K562 (cell line): ENCODE measurements around the gene STK11. TPM values are rescaled to one million over a fixed set of nuclear protein-coding genes. Genes with fewer than 3 reads are reported as not detected.
A peak's percentile ranks its signal among the peaks of the same experiment; 100 is the strongest.

Experiments used
- ARID3B ChIP-seq: fragments of 250-450 bp; sonication (Bioruptor Pico); IDR thresholded peaks from 2 replicates; pipeline ENCODE4 v1.4.0; 2020; ENCODE audit warnings: borderline replicate concordance
- BACH1 ChIP-seq: fragments of 200-800 bp; sonication (Bioruptor generic); IDR thresholded peaks from 2 replicates; pipeline ENCODE4 v1.6.1; 2016; ENCODE audit warnings: missing genetic modification characterization, missing compliant biosample characterization
- BCL6 ChIP-seq: fragments of 250-450 bp; sonication (Bioruptor Pico); IDR thresholded peaks from 2 replicates; pipeline ENCODE4 v1.4.0; 2020
- CTBP1 ChIP-seq: fragments of 450-650 bp; IDR thresholded peaks from 2 replicates; pipeline ENCODE4 v1.6.1; 2016; ENCODE audit warnings: borderline replicate concordance
- CTCFL ChIP-seq: IDR thresholded peaks from 2 replicates; pipeline ENCODE4 v1.6.1; 2011; ENCODE audit warnings: borderline replicate concordance, low read depth, mild to moderate bottlenecking, moderate library complexity, low read length; ENCODE audit not compliant: insufficient read depth, poor library complexity, severe bottlenecking
- E2F3 ChIP-seq: fragments of 250-450 bp; sonication (Bioruptor Pico); IDR thresholded peaks from 2 replicates; pipeline ENCODE4 v1.4.0; 2020; ENCODE audit warnings: mild to moderate bottlenecking
- ETV5 ChIP-seq: sonication (generic); formaldehyde crosslinking; IDR thresholded peaks from 2 replicates; pipeline ENCODE4 v1.4.0; 2020; ENCODE audit warnings: low read depth, mild to moderate bottlenecking, missing genetic modification reagents
- FOXJ2 ChIP-seq: fragments of 200-800 bp; sonication (Bioruptor generic); IDR thresholded peaks from 2 replicates; pipeline ENCODE4 v1.6.1; 2016; ENCODE audit warnings: missing genetic modification characterization, missing compliant biosample characterization
- FOXK1 ChIP-seq: sonication (generic); formaldehyde crosslinking; IDR thresholded peaks from 2 replicates; pipeline ENCODE4 v1.8.0; 2022; ENCODE audit warnings: missing genetic modification reagents, mild to moderate bottlenecking, borderline replicate concordance
- GATAD2A ChIP-seq: fragments of 450-650 bp; IDR thresholded peaks from 2 replicates; pipeline ENCODE4 v1.6.1; 2017
- NR2F6 ChIP-seq: fragments of 450-650 bp; formaldehyde crosslinking; IDR thresholded peaks from 2 replicates; pipeline ENCODE4 v1.4.0; 2020; ENCODE audit warnings: mild to moderate bottlenecking
- PTTG1 ChIP-seq: fragments of 450-650 bp; IDR thresholded peaks from 2 replicates; pipeline ENCODE4 v1.6.1; 2016; ENCODE audit warnings: low read depth, mild to moderate bottlenecking, missing genetic modification characterization, missing compliant biosample characterization
- SAFB ChIP-seq: fragments of 200-400 bp; formaldehyde crosslinking; IDR thresholded peaks from 2 replicates; pipeline ENCODE4 v1.6.1; 2017; ENCODE audit warnings: low read depth, low read length, borderline replicate concordance
- SMARCA4 ChIP-seq: fragments of 450-650 bp; IDR thresholded peaks from 2 replicates; pipeline ENCODE4 v1.6.1; 2016
- TAF1 ChIP-seq: IDR thresholded peaks from 2 replicates; pipeline ENCODE4 v1.6.1; 2011; ENCODE audit warnings: mild to moderate bottlenecking, low read length, moderate library complexity; ENCODE audit not compliant: insufficient read depth, control insufficient read depth, severe bottlenecking; ENCODE audit errors: extremely low read depth
- TARDBP ChIP-seq: fragments of 450-650 bp; IDR thresholded peaks from 2 replicates; pipeline ENCODE4 v1.6.1; 2016
- TCF7 ChIP-seq: sonication (generic); IDR thresholded peaks from 2 replicates; pipeline ENCODE4 v1.6.1; 2016; ENCODE audit warnings: antibody characterized with exemption, borderline replicate concordance
- WHSC1 ChIP-seq: IDR thresholded peaks from one replicate; pipeline ENCODE4 v1.6.1; 2012; ENCODE audit warnings: low read length, control low read depth, inconsistent platforms
- ZC3H8 ChIP-seq: fragments of 450-650 bp; IDR thresholded peaks from 2 replicates; pipeline ENCODE4 v1.6.1; 2017
- ZFP30 ChIP-seq: fragments of 250-450 bp; sonication (Bioruptor Pico); IDR thresholded peaks from 2 replicates; pipeline ENCODE4 v1.8.0; 2022; ENCODE audit warnings: moderate library complexity, mild to moderate bottlenecking, inconsistent platforms, borderline replicate concordance
- ZNF133 ChIP-seq: fragments of 250-450 bp; sonication (Bioruptor Pico); IDR thresholded peaks from 2 replicates; pipeline ENCODE4 v1.4.0; 2020; ENCODE audit warnings: mild to moderate bottlenecking
- ZNF174 ChIP-seq: fragments of 250-450 bp; sonication (Bioruptor Pico); IDR thresholded peaks from 2 replicates; pipeline ENCODE4 v1.4.0; 2020; ENCODE audit warnings: mild to moderate bottlenecking
- ZNF311 ChIP-seq: fragments of 250-450 bp; sonication (Bioruptor Pico); IDR thresholded peaks from 2 replicates; pipeline ENCODE4 v1.4.0; 2020; ENCODE audit warnings: mild to moderate bottlenecking, moderate library complexity
- ZNF507 ChIP-seq: conservative IDR thresholded peaks from 2 replicates; pipeline ENCODE4 v1.6.1; 2017; ENCODE audit warnings: missing genetic modification characterization, missing compliant biosample characterization
- ZNF695 ChIP-seq: fragments of 450-650 bp; formaldehyde crosslinking; IDR thresholded peaks from 2 replicates; pipeline ENCODE4 v1.4.0; 2020; ENCODE audit warnings: mild to moderate bottlenecking, moderate library complexity
- ZNF696 ChIP-seq: fragments of 250-450 bp; sonication (Bioruptor Pico); conservative IDR thresholded peaks from 2 replicates; pipeline ENCODE4 v1.4.0; 2020; ENCODE audit warnings: mild to moderate bottlenecking, moderate library complexity
- ZNF707 ChIP-seq: fragments of 250-450 bp; sonication (Bioruptor Pico); conservative IDR thresholded peaks from 2 replicates; pipeline ENCODE4 v1.8.0; 2022; ENCODE audit warnings: inconsistent platforms, mild to moderate bottlenecking, moderate library complexity
- polyA plus RNA-seq, 8 experiments: library from polyadenylated mRNA; depleted of rRNA in 4 of 8; stranded (reverse) in 5 of 8; unstranded in 3 of 8; fragments of >200 nt; fragmentation: Nextera tagmentation in 2 of 8; fragmentation: Illumina TruSeq in 1 of 8; extraction: Ambion mirVana in 2 of 8; extraction: Trizol in 1 of 8; gene quantifications; 2 replicates each; pipeline versions ENCODE4 v1.2.1 to v1.2.3, GENCODE V29; 2011 to 2014; ENCODE audit warnings: inconsistent platforms in 1 of 8, missing spikeins in 1 of 8
- total RNA-seq, 7 experiments: library from RNA; depleted of rRNA in 6 of 7; stranded (reverse); fragments of >200 nt in 6 of 7; fragmentation: Illumina TruSeq in 2 of 7; extraction: Trizol in 2 of 7; gene quantifications; 2 replicates each; pipeline versions ENCODE4 v1.2.1 to v1.2.3, GENCODE V29; 2011 to 2021; ENCODE audit warnings: low replicate concordance in 1 of 7
- TF ChIP-seq, protein P1 (sequence below): fragments of 450-650 bp; formaldehyde crosslinking; IDR thresholded peaks from 2 replicates; pipeline ENCODE4 v1.4.0; 2022; ENCODE audit warnings: mild to moderate bottlenecking, moderate library complexity

The STK11 gene
- total and polyA plus RNA-seq, 9 of the 15 experiments (the other 6 are each of a cell fraction or from before 2014, with no cell fraction given), result 0.15 to 96.5 (median 31.7) TPM

DNA sequence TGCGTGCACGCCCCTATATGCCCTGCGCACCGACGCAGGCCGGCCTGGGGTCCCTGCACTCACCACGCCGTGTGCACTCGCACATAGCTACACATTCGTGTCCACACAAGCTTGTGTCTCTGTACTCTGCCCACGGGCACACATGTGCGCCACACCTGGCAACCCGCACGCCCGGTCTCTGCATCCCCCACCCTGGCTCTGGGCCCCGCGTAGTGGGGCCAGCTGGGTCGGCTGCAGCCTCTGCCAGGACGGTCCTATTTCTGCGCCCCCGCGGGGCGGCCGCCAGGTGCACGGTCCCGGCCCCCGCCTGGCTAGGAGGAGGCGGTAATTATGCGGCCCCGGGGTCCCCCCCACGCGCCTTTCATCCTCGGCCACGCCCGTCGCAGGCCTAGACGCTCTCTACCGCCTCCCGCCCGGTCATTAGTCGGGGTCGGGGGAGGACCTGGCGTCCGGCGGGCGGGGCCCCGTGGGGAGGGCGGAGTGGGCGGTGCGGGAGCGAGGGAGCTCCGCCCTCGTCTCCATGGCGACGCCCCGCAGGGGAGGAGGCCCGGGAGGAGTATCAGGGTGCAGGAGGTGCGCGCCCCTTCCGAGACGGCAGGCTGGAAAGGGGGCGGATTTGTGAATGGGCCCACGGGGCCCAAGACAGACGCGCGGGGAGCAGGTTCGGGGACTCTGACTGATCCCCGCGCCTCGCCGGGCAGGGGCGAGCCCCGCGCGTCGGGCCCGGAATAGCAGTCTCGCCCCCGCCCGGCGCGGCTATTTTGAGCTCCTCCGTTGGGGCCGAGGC, 60.7 kb downstream of the STK11 start (continued):
- no peak for TF ChIP-seq TAF1
- no peak; the same call in 1 of the 2 replicates for TF ChIP-seq FOXK1 (CRISPR knock-in tag)
- TF ChIP-seq ZNF695 (CRISPR knock-in tag), result no peak
- peak; percentile 55; the same call in 1 of the 2 replicates for TF ChIP-seq ETV5 (CRISPR knock-in tag)
- no peak for TF ChIP-seq ZNF696 (CRISPR knock-in tag)
- 0 out of 2 replicates have a peak, but pooled peaks have one; percentile 14 for TF ChIP-seq GATAD2A
- no peak for TF ChIP-seq E2F3
- no peak for TF ChIP-seq ZNF174 (CRISPR knock-in tag)
- no peak for TF ChIP-seq ZNF707 (CRISPR knock-in tag)
- no peak for TF ChIP-seq CTCFL
- TF ChIP-seq TCF7, result peak; percentile 96
- no peak for TF ChIP-seq TARDBP
- TF ChIP-seq ARID3B (CRISPR knock-in tag), result no peak
- no peak for TF ChIP-seq ZNF133 (CRISPR knock-in tag)
- TF ChIP-seq PTTG1 (tag), result no peak
- TF ChIP-seq CTBP1, result peak; percentile 13; the same call in 1 of the 2 replicates
- TF ChIP-seq BACH1, result no peak
- TF ChIP-seq SAFB, result no peak
- TF ChIP-seq ZNF311 (CRISPR knock-in tag), result no peak
- no peak for TF ChIP-seq ZC3H8
- no peak for TF ChIP-seq ZNF507 (tag)
- no peak for TF ChIP-seq WHSC1
- no peak for TF ChIP-seq FOXJ2 (tag)
- TF ChIP-seq NR2F6 (CRISPR knock-in tag), result no peak
- TF ChIP-seq, protein P1, sequence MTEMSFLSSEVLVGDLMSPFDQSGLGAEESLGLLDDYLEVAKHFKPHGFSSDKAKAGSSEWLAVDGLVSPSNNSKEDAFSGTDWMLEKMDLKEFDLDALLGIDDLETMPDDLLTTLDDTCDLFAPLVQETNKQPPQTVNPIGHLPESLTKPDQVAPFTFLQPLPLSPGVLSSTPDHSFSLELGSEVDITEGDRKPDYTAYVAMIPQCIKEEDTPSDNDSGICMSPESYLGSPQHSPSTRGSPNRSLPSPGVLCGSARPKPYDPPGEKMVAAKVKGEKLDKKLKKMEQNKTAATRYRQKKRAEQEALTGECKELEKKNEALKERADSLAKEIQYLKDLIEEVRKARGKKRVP (CRISPR knock-in tag), result no peak
- no peak for TF ChIP-seq BCL6 (CRISPR knock-in tag)
- TF ChIP-seq SMARCA4, result no peak; the same call in 1 of the 2 replicates
- TF ChIP-seq ZFP30, result no peak
